K562 (cell line): ENCODE data around the gene FES. TPM values are rescaled to one million over a fixed set of nuclear protein-coding genes. Genes with fewer than 3 reads are reported as not detected.

ENCODE experiments used
- ATAC-seq: fragments of 200-7000 bp; cut with Tn5 transposase; 3 replicates; pipeline ENCODE4 v1.9.1; 2020; ENCODE audit warnings: moderate library complexity
- BruUV-seq: library from RNA; stranded (reverse); fragments of 400-500 nt; replicated peaks from 2 replicates; lab custom pipeline; 2021; lab: Mats Ljungman, UMichigan
- CTCF ChIA-PET: fragments of 300-600 bp; formaldehyde crosslinking; extraction: SDS; loops from one replicate; lab custom pipeline; 2021; ENCODE audit warnings: low intra/inter-chr PET ratio; lab: Yijun Ruan, JAX
- POLR2A ChIA-PET: fragments of 300-600, 350-650 bp; sonication (Branson Sonifier 250); formaldehyde crosslinking; extraction: SDS; loops from one replicate; lab custom pipeline; 2021; ENCODE audit warnings: antibody characterized with exemption, inconsistent platforms; lab: Yijun Ruan, JAX
- DNase-seq, 4 experiments: peaks; one replicate each; pipeline versions ENCODE4 v3.0.0 to v3.0.0-alpha.2; 2011 to 2018; ENCODE audit warnings: low spot score in 3 of 4, mixed read lengths in 3 of 4; ENCODE audit errors: extremely low read depth in 1 of 4
- FAIRE-seq: peaks from 2 replicates; lab custom pipeline; 2011; peaks lifted over from hg19 to GRCh38; lab: Jason Lieb, UNC
- H2AFZ ChIP-seq: 2 replicates; pipeline ENCODE4 v1.6.0; 2011; ENCODE audit warnings: low read depth, low read length, control low read depth, inconsistent platforms
- H3K27ac ChIP-seq: fragments of 200-600 bp; 3 replicates; pipeline ENCODE4 v1.8.0; 2011; ENCODE audit warnings: low read depth, mild to moderate bottlenecking, control low read depth, inconsistent platforms, low read length, moderate library complexity, mixed read lengths; ENCODE audit errors: extremely low read depth
- H3K27me3 ChIP-seq, 2 experiments: fragments of 300-600 bp in 1 of 2; 2 replicates in 1 of 2; 3 replicates in 1 of 2; pipeline versions ENCODE4 v1.6.0 to v1.8.0; 2011; ENCODE audit warnings: inconsistent platforms in 2 of 2, low read length in 2 of 2, mild to moderate bottlenecking in 1 of 2, mixed read lengths in 1 of 2, moderate library complexity in 1 of 2; ENCODE audit not compliant: control insufficient read depth in 2 of 2, insufficient read depth in 2 of 2
- H3K36me3 ChIP-seq: fragments of 300-600 bp; 3 replicates; pipeline ENCODE4 v1.8.0; 2011; ENCODE audit warnings: mild to moderate bottlenecking, low read length, inconsistent platforms; ENCODE audit not compliant: control insufficient read depth, insufficient read depth
- H3K4me1 ChIP-seq, 2 experiments: fragments of 200-600 bp in 1 of 2; replicated peaks in 1 of 2; 2 replicates in 1 of 2; 3 replicates in 1 of 2; pipeline versions ENCODE4 v1.5.1 to v1.8.0; 2011; ENCODE audit warnings: inconsistent platforms in 2 of 2, low read length in 2 of 2, mild to moderate bottlenecking in 1 of 2, mixed read lengths in 1 of 2, moderate library complexity in 1 of 2; ENCODE audit not compliant: control insufficient read depth in 2 of 2, insufficient read depth in 2 of 2
- H3K4me2 ChIP-seq: 2 replicates; pipeline ENCODE4 v1.6.1; 2011; ENCODE audit warnings: low read length, control low read depth, inconsistent platforms, mixed read lengths; ENCODE audit not compliant: insufficient read depth
- H3K4me3 ChIP-seq: fragments of 200-600 bp; sonication (generic), shearing (Covaris generic); 2 replicates; pipeline ENCODE4 v1.5.1; 2016; ENCODE audit warnings: control low read depth, inconsistent platforms
- H3K79me2 ChIP-seq: fragments of 200-600 bp; 3 replicates; pipeline ENCODE4 v1.8.0; 2011; ENCODE audit warnings: low read length, inconsistent platforms; ENCODE audit not compliant: control insufficient read depth, insufficient read depth
- H3K9ac ChIP-seq, 2 experiments: 2 replicates each; pipeline versions ENCODE4 v1.6.0 to v1.6.1; 2011; ENCODE audit warnings: low read depth in 2 of 2, low read length in 2 of 2, control low read depth in 1 of 2, inconsistent platforms in 1 of 2, mild to moderate bottlenecking in 1 of 2, mixed read lengths in 1 of 2; ENCODE audit not compliant: insufficient read depth in 1 of 2
- H3K9me1 ChIP-seq: one replicate; pipeline ENCODE4 v1.6.0; 2011; ENCODE audit warnings: inconsistent platforms, mild to moderate bottlenecking, low read length, moderate library complexity; ENCODE audit not compliant: control insufficient read depth, insufficient read depth
- H3K9me3 ChIP-seq: replicated peaks from 2 replicates; pipeline ENCODE4 v1.5.1; 2011; ENCODE audit warnings: low read depth, low read length, inconsistent platforms; ENCODE audit not compliant: control insufficient read depth, insufficient read depth
- H4K20me1 ChIP-seq: replicated peaks from 2 replicates; pipeline ENCODE4 v1.6.1; 2011; ENCODE audit warnings: low read length, inconsistent platforms, mixed read lengths; ENCODE audit not compliant: control insufficient read depth, insufficient read depth
- CBFA2T3 ChIP-seq: fragments of 450-650 bp; IDR thresholded peaks from 2 replicates; pipeline ENCODE4 v1.6.1; 2017
- CREM ChIP-seq: IDR thresholded peaks from 2 replicates; pipeline ENCODE4 v1.6.1; 2014; ENCODE audit warnings: antibody characterized with exemption, low read depth
- EGR1 ChIP-seq: fragments of 450-650 bp; conservative IDR thresholded peaks from 2 replicates; pipeline ENCODE4 v1.6.1; 2017; ENCODE audit warnings: mild to moderate bottlenecking
- HDAC2 ChIP-seq: fragments of 450-650 bp; IDR thresholded peaks from 2 replicates; pipeline ENCODE4 v1.6.1; 2016; ENCODE audit warnings: mild to moderate bottlenecking
- MEIS2 ChIP-seq: fragments of 450-650 bp; IDR thresholded peaks from 2 replicates; pipeline ENCODE4 v1.6.1; 2014; ENCODE audit warnings: mild to moderate bottlenecking; ENCODE audit not compliant: partially characterized antibody
- NFE2 ChIP-seq: IDR thresholded peaks from 2 replicates; pipeline ENCODE4 v1.6.1; 2014; ENCODE audit warnings: antibody characterized with exemption, low read depth
- SRSF1 ChIP-seq: fragments of 200-400 bp; formaldehyde crosslinking; IDR thresholded peaks from 2 replicates; pipeline ENCODE4 v1.6.1; 2017; ENCODE audit warnings: mild to moderate bottlenecking, low read depth, low read length, moderate library complexity
- TRIM28 ChIP-seq: fragments of 450-650 bp; IDR thresholded peaks from 2 replicates; pipeline ENCODE4 v1.6.1; 2017
- WGBS: fragments of 100-300 bp; shearing (Covaris generic); methylation state at CpG from one replicate; pipeline ENCODE4 v1.1.6; 2016; ENCODE audit warnings: low coverage, mixed read lengths; ENCODE audit not compliant: insufficient coverage; ENCODE audit errors: missing lambda C conversion rate; 5-methylcytosine and 5-hydroxymethylcytosine counted together
- in situ Hi-C: fragments of 300-500 bp; cut with MboI; formaldehyde crosslinking; loops from 4 replicates; pipeline ENCODE4 v1.15.0; 2018; ENCODE audit warnings: inconsistent platforms, mixed read lengths
- intact Hi-C: fragments of 100-400 bp; cut with micrococcal nuclease; formaldehyde crosslinking; loops from 2 replicates; pipeline ENCODE4 v1.14.2; 2022
- polyA plus RNA-seq, 8 experiments: library from polyadenylated mRNA; depleted of rRNA in 4 of 8; stranded (reverse) in 5 of 8; unstranded in 3 of 8; fragments of >200 nt; fragmentation: Nextera tagmentation in 2 of 8; fragmentation: Illumina TruSeq in 1 of 8; extraction: Ambion mirVana in 2 of 8; extraction: Trizol in 1 of 8; gene quantifications; 2 replicates each; pipeline versions ENCODE4 v1.2.1 to v1.2.3, GENCODE V29; 2011 to 2014; ENCODE audit warnings: inconsistent platforms in 1 of 8, missing spikeins in 1 of 8
- total RNA-seq, 7 experiments: library from RNA; depleted of rRNA in 6 of 7; stranded (reverse); fragments of >200 nt in 6 of 7; fragmentation: Illumina TruSeq in 2 of 7; extraction: Trizol in 2 of 7; gene quantifications; 2 replicates each; pipeline versions ENCODE4 v1.2.1 to v1.2.3, GENCODE V29; 2011 to 2021; ENCODE audit warnings: low replicate concordance in 1 of 7
- TF ChIP-seq, protein P1 (sequence below), 2 experiments: fragments of 450-650 bp in 1 of 2; sonication (generic) in 1 of 2; formaldehyde crosslinking in 1 of 2; IDR thresholded peaks in 1 of 2; conservative IDR thresholded peaks in 1 of 2; 2 replicates each; pipeline versions ENCODE4 v1.6.1 to v1.8.1; 2016 to 2023; ENCODE audit warnings: mild to moderate bottlenecking in 2 of 2, moderate library complexity in 2 of 2, inconsistent platforms in 1 of 2, missing genetic modification reagents in 1 of 2
- TF ChIP-seq, protein P2 (sequence below): sonication (generic); formaldehyde crosslinking; IDR thresholded peaks from 2 replicates; pipeline ENCODE4 v1.8.1; 2023; ENCODE audit warnings: mild to moderate bottlenecking, missing genetic modification reagents
- TF ChIP-seq, protein P3 (sequence below), 2 experiments: IDR thresholded peaks; 2 replicates each; pipeline ENCODE4 v1.6.1; 2011; ENCODE audit warnings: borderline replicate concordance in 1 of 2, control low read depth in 1 of 2, low read depth in 1 of 2, low read length in 1 of 2, mild to moderate bottlenecking in 1 of 2, mixed read lengths in 1 of 2, moderate library complexity in 1 of 2; ENCODE audit not compliant: insufficient read depth in 1 of 2, insufficient read length in 1 of 2, poor library complexity in 1 of 2, severe bottlenecking in 1 of 2; ENCODE audit errors: extremely low read depth in 1 of 2

Gene FES
- total and polyA plus RNA-seq, 9 of the 15 experiments (the other 6 are each of a cell fraction or from before 2014, with no cell fraction given), result 0.38 to 2.6 (median 0.82) TPM

DNA sequence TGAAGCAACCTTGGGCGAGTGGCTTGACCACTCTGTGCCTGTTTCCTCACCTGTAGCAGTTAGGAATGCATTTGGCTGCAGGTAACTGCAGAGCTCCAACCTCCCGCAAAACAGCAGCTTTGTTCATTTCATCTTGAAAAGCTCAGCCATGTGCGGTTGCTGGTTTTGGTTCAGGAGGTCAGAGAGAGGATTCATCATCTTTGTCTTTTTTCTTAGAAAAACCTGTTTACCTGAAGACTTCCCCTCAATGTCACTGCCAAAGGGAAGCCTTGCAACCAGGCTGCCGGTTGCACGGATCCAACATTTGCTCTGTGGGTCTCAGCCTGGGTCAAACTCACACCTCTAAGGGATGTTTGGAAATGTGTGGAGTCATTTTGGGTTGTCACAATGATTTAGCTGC, 32.4 kb upstream of the FES start:
- peaks cover 16 to 26% of the 10 kb centered on the region in 2 experiments; a peak in 4 of 5 replicates for H3K4me1 ChIP-seq
- ATAC-seq (no peak), DNase-seq (no peak), FAIRE-seq (peak; percentile 65)
- TF ChIP-seq NFE2 (no peak), MEIS2 (peak; percentile 31)
- H3K9me3 ChIP-seq, result no peaks in the 10 kb centered on the region
- CTCF ChIA-PET, result no interaction called here
- WGBS, result 53% methylated on average over 5 of the region's 5 CpGs
- no peak overlapping the region for H3K27ac ChIP-seq
- H4K20me1 ChIP-seq, result no peaks in the 10 kb centered on the region
- no peak overlapping the region for H3K4me3 ChIP-seq
- H3K27me3 ChIP-seq, result no peaks in the 10 kb centered on the region
- H3K9me1 ChIP-seq, result no peaks in the 10 kb centered on the region
- no peaks in the 10 kb centered on the region for H3K79me2 ChIP-seq
- no TSS peak for BruUV-seq
- H2AFZ ChIP-seq, result peak overlapping the region; percentile 72; the same call in 1 of the 2 replicates
- intact Hi-C loops (no loop called here), in situ Hi-C loops (no loop called here)
- H3K9ac ChIP-seq, result no peak overlapping the region
- POLR2A ChIA-PET, result interaction anchor here (1.1 to 1.9 kb wide), 2 partner anchors 11 to 17 kb away, joined by 3 to 10 read pairs; partner anchors contain the start of gene FURIN
- no peaks in the 10 kb centered on the region for H3K36me3 ChIP-seq
- no peak overlapping the region for H3K4me2 ChIP-seq

DNA sequence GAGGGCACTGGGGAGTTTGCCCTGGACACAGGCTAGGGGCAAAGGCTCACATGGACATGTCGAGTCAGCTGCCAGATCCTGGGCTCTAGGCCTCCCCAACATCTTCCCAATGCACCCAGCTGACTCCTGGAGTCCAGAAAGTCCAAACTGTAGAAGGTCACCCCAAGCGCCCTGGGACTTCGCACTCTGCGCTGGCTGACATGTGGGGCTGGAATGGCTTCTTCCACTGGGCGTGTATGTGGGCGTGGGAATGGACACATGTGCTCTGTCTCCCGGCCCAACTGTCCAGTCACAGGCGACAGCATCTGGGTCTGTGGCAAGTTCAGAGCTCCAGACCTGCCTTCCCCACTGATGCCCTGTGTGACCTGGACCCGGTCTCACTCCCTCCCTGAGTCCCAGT, 29.2 kb upstream of the FES start:
- Histone ChIP-seq H3K36me3 (no peaks in the 10 kb centered on the region), H3K27me3 (no peaks in the 10 kb centered on the region), H3K4me2 (no peak overlapping the region), H2AFZ (peak overlapping the region; percentile 27; the same call in 1 of the 2 replicates), H3K4me3 (no peak overlapping the region), H3K4me1 (peaks cover 25 to 35% of the 10 kb centered on the region in 2 experiments; a peak in 4 of 5 replicates), H3K27ac (no peak overlapping the region), H4K20me1 (no peaks in the 10 kb centered on the region), H3K9ac (peak overlapping the region in 1 of 2 experiments; percentile 79; a peak in 2 of 4 replicates), H3K79me2 (no peaks in the 10 kb centered on the region), H3K9me3 (no peaks in the 10 kb centered on the region), H3K9me1 (no peaks in the 10 kb centered on the region)
- intact Hi-C loops (no loop called here), in situ Hi-C loops (no loop called here)
- DNase-seq (peak in 1 of 4 experiments; percentile 9), FAIRE-seq (no peak), ATAC-seq (no peak; the same call in none of the 3 replicates)
- no TSS peak for BruUV-seq
- ChIA-PET CTCF (interaction anchor here (0.6 kb wide), 1 partner anchor 119 kb away, joined by 3 read pairs; no protein-coding TSS in a partner anchor), POLR2A (interaction anchor here (0.9 kb wide), 2 partner anchors 11 to 13 kb away, joined by 3 to 4 read pairs; partner anchors contain the start of gene FURIN)
- 54% methylated on average over 9 of the region's 9 CpGs for WGBS
- TF ChIP-seq, protein P1, sequence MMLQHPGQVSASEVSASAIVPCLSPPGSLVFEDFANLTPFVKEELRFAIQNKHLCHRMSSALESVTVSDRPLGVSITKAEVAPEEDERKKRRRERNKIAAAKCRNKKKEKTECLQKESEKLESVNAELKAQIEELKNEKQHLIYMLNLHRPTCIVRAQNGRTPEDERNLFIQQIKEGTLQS (IDR thresholded peaks at IDR 0.05), result no peak
- TF ChIP-seq, protein P1 (CRISPR knock-in tag; conservative IDR thresholded peaks at IDR 0.05), result no peak
- TF ChIP-seq HDAC2, result no peak
- TF ChIP-seq, protein P2, sequence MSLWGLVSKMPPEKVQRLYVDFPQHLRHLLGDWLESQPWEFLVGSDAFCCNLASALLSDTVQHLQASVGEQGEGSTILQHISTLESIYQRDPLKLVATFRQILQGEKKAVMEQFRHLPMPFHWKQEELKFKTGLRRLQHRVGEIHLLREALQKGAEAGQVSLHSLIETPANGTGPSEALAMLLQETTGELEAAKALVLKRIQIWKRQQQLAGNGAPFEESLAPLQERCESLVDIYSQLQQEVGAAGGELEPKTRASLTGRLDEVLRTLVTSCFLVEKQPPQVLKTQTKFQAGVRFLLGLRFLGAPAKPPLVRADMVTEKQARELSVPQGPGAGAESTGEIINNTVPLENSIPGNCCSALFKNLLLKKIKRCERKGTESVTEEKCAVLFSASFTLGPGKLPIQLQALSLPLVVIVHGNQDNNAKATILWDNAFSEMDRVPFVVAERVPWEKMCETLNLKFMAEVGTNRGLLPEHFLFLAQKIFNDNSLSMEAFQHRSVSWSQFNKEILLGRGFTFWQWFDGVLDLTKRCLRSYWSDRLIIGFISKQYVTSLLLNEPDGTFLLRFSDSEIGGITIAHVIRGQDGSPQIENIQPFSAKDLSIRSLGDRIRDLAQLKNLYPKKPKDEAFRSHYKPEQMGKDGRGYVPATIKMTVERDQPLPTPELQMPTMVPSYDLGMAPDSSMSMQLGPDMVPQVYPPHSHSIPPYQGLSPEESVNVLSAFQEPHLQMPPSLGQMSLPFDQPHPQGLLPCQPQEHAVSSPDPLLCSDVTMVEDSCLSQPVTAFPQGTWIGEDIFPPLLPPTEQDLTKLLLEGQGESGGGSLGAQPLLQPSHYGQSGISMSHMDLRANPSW, result no peak
- TF ChIP-seq SRSF1, result no peak
- no peak for TF ChIP-seq CREM
- peak; percentile 20; the same call in 1 of the 2 replicates for TF ChIP-seq EGR1
- no peak for TF ChIP-seq TRIM28
- TF ChIP-seq, protein P3, sequence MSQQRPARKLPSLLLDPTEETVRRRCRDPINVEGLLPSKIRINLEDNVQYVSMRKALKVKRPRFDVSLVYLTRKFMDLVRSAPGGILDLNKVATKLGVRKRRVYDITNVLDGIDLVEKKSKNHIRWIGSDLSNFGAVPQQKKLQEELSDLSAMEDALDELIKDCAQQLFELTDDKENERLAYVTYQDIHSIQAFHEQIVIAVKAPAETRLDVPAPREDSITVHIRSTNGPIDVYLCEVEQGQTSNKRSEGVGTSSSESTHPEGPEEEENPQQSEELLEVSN (IDR thresholded peaks at IDR 0.05; ENCODE audit: borderline replicate concordance in 1 of 2, extremely low read depth in 1 of 2, insufficient read depth in 1 of 2, insufficient read length in 1 of 2, low read depth in 1 of 2, low read length in 1 of 2, poor library complexity in 1 of 2, severe bottlenecking in 1 of 2), result peak in 1 of 2 experiments; percentile 30
- TF ChIP-seq CBFA2T3, result no peak
